K562 (cell line): ENCODE results near the gene UBXN11. TPM values are rescaled to one million over a fixed set of nuclear protein-coding genes. Genes with fewer than 3 reads are reported as not detected.

ENCODE experiments used
- ATAC-seq: fragments of 200-7000 bp; cut with Tn5 transposase; 3 replicates; pipeline ENCODE4 v1.9.1; 2020; ENCODE audit warnings: moderate library complexity
- BruUV-seq: library from RNA; stranded (reverse); fragments of 400-500 nt; replicated peaks from 2 replicates; lab custom pipeline; 2021; lab: Mats Ljungman, UMichigan
- CTCF ChIA-PET: fragments of 300-600 bp; formaldehyde crosslinking; extraction: SDS; loops from one replicate; lab custom pipeline; 2021; ENCODE audit warnings: low intra/inter-chr PET ratio; lab: Yijun Ruan, JAX
- POLR2A ChIA-PET: fragments of 300-600, 350-650 bp; sonication (Branson Sonifier 250); formaldehyde crosslinking; extraction: SDS; loops from one replicate; lab custom pipeline; 2021; ENCODE audit warnings: antibody characterized with exemption, inconsistent platforms; lab: Yijun Ruan, JAX
- DNase-seq, 4 experiments: peaks; one replicate each; pipeline versions ENCODE4 v3.0.0 to v3.0.0-alpha.2; 2011 to 2018; ENCODE audit warnings: low spot score in 3 of 4, mixed read lengths in 3 of 4; ENCODE audit errors: extremely low read depth in 1 of 4
- FAIRE-seq: peaks from 2 replicates; lab custom pipeline; 2011; peaks lifted over from hg19 to GRCh38; lab: Jason Lieb, UNC
- H2AFZ ChIP-seq: 2 replicates; pipeline ENCODE4 v1.6.0; 2011; ENCODE audit warnings: low read depth, low read length, control low read depth, inconsistent platforms
- H3K27ac ChIP-seq: fragments of 200-600 bp; 3 replicates; pipeline ENCODE4 v1.8.0; 2011; ENCODE audit warnings: low read depth, mild to moderate bottlenecking, control low read depth, inconsistent platforms, low read length, moderate library complexity, mixed read lengths; ENCODE audit errors: extremely low read depth
- H3K27me3 ChIP-seq, 2 experiments: fragments of 300-600 bp in 1 of 2; 2 replicates in 1 of 2; 3 replicates in 1 of 2; pipeline versions ENCODE4 v1.6.0 to v1.8.0; 2011; ENCODE audit warnings: inconsistent platforms in 2 of 2, low read length in 2 of 2, mild to moderate bottlenecking in 1 of 2, mixed read lengths in 1 of 2, moderate library complexity in 1 of 2; ENCODE audit not compliant: control insufficient read depth in 2 of 2, insufficient read depth in 2 of 2
- H3K36me3 ChIP-seq: fragments of 300-600 bp; 3 replicates; pipeline ENCODE4 v1.8.0; 2011; ENCODE audit warnings: mild to moderate bottlenecking, low read length, inconsistent platforms; ENCODE audit not compliant: control insufficient read depth, insufficient read depth
- H3K4me1 ChIP-seq, 2 experiments: fragments of 200-600 bp in 1 of 2; replicated peaks in 1 of 2; 2 replicates in 1 of 2; 3 replicates in 1 of 2; pipeline versions ENCODE4 v1.5.1 to v1.8.0; 2011; ENCODE audit warnings: inconsistent platforms in 2 of 2, low read length in 2 of 2, mild to moderate bottlenecking in 1 of 2, mixed read lengths in 1 of 2, moderate library complexity in 1 of 2; ENCODE audit not compliant: control insufficient read depth in 2 of 2, insufficient read depth in 2 of 2
- H3K4me2 ChIP-seq: 2 replicates; pipeline ENCODE4 v1.6.1; 2011; ENCODE audit warnings: low read length, control low read depth, inconsistent platforms, mixed read lengths; ENCODE audit not compliant: insufficient read depth
- H3K4me3 ChIP-seq: fragments of 200-600 bp; sonication (generic), shearing (Covaris generic); 2 replicates; pipeline ENCODE4 v1.5.1; 2016; ENCODE audit warnings: control low read depth, inconsistent platforms
- H3K79me2 ChIP-seq: fragments of 200-600 bp; 3 replicates; pipeline ENCODE4 v1.8.0; 2011; ENCODE audit warnings: low read length, inconsistent platforms; ENCODE audit not compliant: control insufficient read depth, insufficient read depth
- H3K9ac ChIP-seq, 2 experiments: 2 replicates each; pipeline versions ENCODE4 v1.6.0 to v1.6.1; 2011; ENCODE audit warnings: low read depth in 2 of 2, low read length in 2 of 2, control low read depth in 1 of 2, inconsistent platforms in 1 of 2, mild to moderate bottlenecking in 1 of 2, mixed read lengths in 1 of 2; ENCODE audit not compliant: insufficient read depth in 1 of 2
- H3K9me1 ChIP-seq: one replicate; pipeline ENCODE4 v1.6.0; 2011; ENCODE audit warnings: inconsistent platforms, mild to moderate bottlenecking, low read length, moderate library complexity; ENCODE audit not compliant: control insufficient read depth, insufficient read depth
- H3K9me3 ChIP-seq: replicated peaks from 2 replicates; pipeline ENCODE4 v1.5.1; 2011; ENCODE audit warnings: low read depth, low read length, inconsistent platforms; ENCODE audit not compliant: control insufficient read depth, insufficient read depth
- H4K20me1 ChIP-seq: replicated peaks from 2 replicates; pipeline ENCODE4 v1.6.1; 2011; ENCODE audit warnings: low read length, inconsistent platforms, mixed read lengths; ENCODE audit not compliant: control insufficient read depth, insufficient read depth
- ARID2 ChIP-seq: fragments of 450-650 bp; IDR thresholded peaks from 2 replicates; pipeline ENCODE4 v1.6.1; 2017; ENCODE audit warnings: antibody characterized with exemption, mild to moderate bottlenecking
- BCL6 ChIP-seq: fragments of 250-450 bp; sonication (Bioruptor Pico); IDR thresholded peaks from 2 replicates; pipeline ENCODE4 v1.4.0; 2020
- DACH1 ChIP-seq: fragments of 450-650 bp; IDR thresholded peaks from 2 replicates; pipeline ENCODE4 v1.6.1; 2018; ENCODE audit not compliant: partially characterized antibody
- HDGF ChIP-seq: fragments of 450-650 bp; IDR thresholded peaks from 2 replicates; pipeline ENCODE4 v1.6.1; 2016
- LARP7 ChIP-seq: fragments of 450-650 bp; IDR thresholded peaks from 2 replicates; pipeline ENCODE4 v1.6.1; 2016
- MCM2 ChIP-seq: fragments of 450-650 bp; IDR thresholded peaks from 2 replicates; pipeline ENCODE4 v1.6.1; 2017; ENCODE audit warnings: low read depth, mild to moderate bottlenecking
- NFRKB ChIP-seq: fragments of 450-650 bp; IDR thresholded peaks from 2 replicates; pipeline ENCODE4 v1.6.1; 2016; ENCODE audit warnings: low read depth
- POLR2A ChIP-seq: fragments of 450-650 bp; conservative IDR thresholded peaks from 2 replicates; pipeline ENCODE4 v1.6.1; 2016
- POLR3G ChIP-seq: IDR thresholded peaks from 2 replicates; pipeline ENCODE4 v1.6.1; 2011; ENCODE audit not compliant: insufficient read length, insufficient replicate concordance; ENCODE audit errors: extremely low read depth
- RBM22 ChIP-seq: fragments of 200-400 bp; formaldehyde crosslinking; IDR thresholded peaks from 2 replicates; pipeline ENCODE4 v1.6.1; 2018; ENCODE audit warnings: low read length, low read depth; ENCODE audit not compliant: poor library complexity, severe bottlenecking
- TFAP4 ChIP-seq: sonication (generic); formaldehyde crosslinking; IDR thresholded peaks from 2 replicates; pipeline ENCODE4 v1.8.0; 2022; ENCODE audit warnings: missing genetic modification reagents, mild to moderate bottlenecking, moderate library complexity, borderline replicate concordance
- ZNF354B ChIP-seq: fragments of 250-450 bp; sonication (Bioruptor Pico); IDR thresholded peaks from 2 replicates; pipeline ENCODE4 v1.4.0; 2020
- ZNF511 ChIP-seq: sonication (generic); formaldehyde crosslinking; IDR thresholded peaks from 2 replicates; pipeline ENCODE4 v1.8.0; 2022; ENCODE audit warnings: mild to moderate bottlenecking, missing genetic modification reagents
- ZNF551 ChIP-seq: fragments of 250-450 bp; sonication (Bioruptor Pico); IDR thresholded peaks from 2 replicates; pipeline ENCODE4 v1.5.0; 2021; ENCODE audit warnings: mild to moderate bottlenecking, moderate library complexity
- ZNF785 ChIP-seq: fragments of 250-450 bp; sonication (Bioruptor Pico); IDR thresholded peaks from 2 replicates; pipeline ENCODE4 v1.4.0; 2020; ENCODE audit warnings: mild to moderate bottlenecking
- WGBS: fragments of 100-300 bp; shearing (Covaris generic); methylation state at CpG from one replicate; pipeline ENCODE4 v1.1.6; 2016; ENCODE audit warnings: low coverage, mixed read lengths; ENCODE audit not compliant: insufficient coverage; ENCODE audit errors: missing lambda C conversion rate; 5-methylcytosine and 5-hydroxymethylcytosine counted together
- in situ Hi-C: fragments of 300-500 bp; cut with MboI; formaldehyde crosslinking; loops from 4 replicates; pipeline ENCODE4 v1.15.0; 2018; ENCODE audit warnings: inconsistent platforms, mixed read lengths
- intact Hi-C: fragments of 100-400 bp; cut with micrococcal nuclease; formaldehyde crosslinking; loops from 2 replicates; pipeline ENCODE4 v1.14.2; 2022
- polyA plus RNA-seq, 8 experiments: library from polyadenylated mRNA; depleted of rRNA in 4 of 8; stranded (reverse) in 5 of 8; unstranded in 3 of 8; fragments of >200 nt; fragmentation: Nextera tagmentation in 2 of 8; fragmentation: Illumina TruSeq in 1 of 8; extraction: Ambion mirVana in 2 of 8; extraction: Trizol in 1 of 8; gene quantifications; 2 replicates each; pipeline versions ENCODE4 v1.2.1 to v1.2.3, GENCODE V29; 2011 to 2014; ENCODE audit warnings: inconsistent platforms in 1 of 8, missing spikeins in 1 of 8
- total RNA-seq, 7 experiments: library from RNA; depleted of rRNA in 6 of 7; stranded (reverse); fragments of >200 nt in 6 of 7; fragmentation: Illumina TruSeq in 2 of 7; extraction: Trizol in 2 of 7; gene quantifications; 2 replicates each; pipeline versions ENCODE4 v1.2.1 to v1.2.3, GENCODE V29; 2011 to 2021; ENCODE audit warnings: low replicate concordance in 1 of 7
- TF ChIP-seq, protein P1 (sequence below): fragments of 200-800 bp; sonication (Bioruptor generic); IDR thresholded peaks from 2 replicates; pipeline ENCODE4 v1.6.1; 2017; ENCODE audit warnings: missing genetic modification characterization, missing compliant biosample characterization
- TF ChIP-seq, protein P2 (sequence below): sonication (generic); formaldehyde crosslinking; IDR thresholded peaks from 2 replicates; pipeline ENCODE4 v1.8.1; 2023; ENCODE audit warnings: mild to moderate bottlenecking, missing genetic modification reagents

The UBXN11 gene
- total and polyA plus RNA-seq, 9 of the 15 experiments (the other 6 are each of a cell fraction or from before 2014, with no cell fraction given), result 0.48 to 34.3 (median 11.3) TPM

- TSS peak; percentile 85 for BruUV-seq
- peak within 1 kb of the TSS; percentile 48 to 87 for H3K9ac ChIP-seq
- no peaks in the 10 kb centered on the region for H3K9me3 ChIP-seq
- POLR2A ChIA-PET, result interaction anchor here (0.5 to 2.5 kb wide), 16 partner anchors 10 to 243 kb away, joined by 3 to 13 read pairs (median 4); partner anchors contain the start of genes PDIK1L and UBXN11
- peaks cover 57 to 58% of the 10 kb centered on the region in 2 experiments for H3K4me1 ChIP-seq
- peak within 1 kb of the TSS; percentile 80 for H3K4me2 ChIP-seq
- FAIRE-seq (peak; percentile 86), ATAC-seq (peak; percentile 77), DNase-seq (peak; percentile 86 to 90 (median 90))
- H3K9me1 ChIP-seq, result no peaks in the 10 kb centered on the region
- peak within 1 kb of the TSS; percentile 79 for H2AFZ ChIP-seq
- intact Hi-C loops (no loop called here), in situ Hi-C loops (no loop called here)
- peak within 1 kb of the TSS; percentile 68 for H3K27ac ChIP-seq
- H3K27me3 ChIP-seq, result no peaks in the 10 kb centered on the region
- no peaks in the 10 kb centered on the region for H4K20me1 ChIP-seq
- H3K36me3 ChIP-seq, result peaks cover 10% of the 10 kb centered on the region; the same call in 2 of the 3 replicates
- CTCF ChIA-PET, result interaction anchor here (0.5 kb wide), 1 partner anchor 212 kb away, joined by 3 read pairs; no protein-coding TSS in a partner anchor
- 26% methylated on average over 12 of the region's 12 CpGs for WGBS
- peak within 1 kb of the TSS; percentile 21; the same call in 1 of the 2 replicates for H3K4me3 ChIP-seq
- H3K79me2 ChIP-seq, result peaks cover 2% of the 10 kb centered on the region; the same call in 1 of the 3 replicates
- no peak for TF ChIP-seq RBM22
- peak; percentile 52; the same call in 1 of the 2 replicates for TF ChIP-seq HDGF
- TF ChIP-seq ZNF354B, result no peak
- no peak for TF ChIP-seq ZNF785 (CRISPR knock-in tag)
- TF ChIP-seq MCM2, result no peak
- TF ChIP-seq DACH1, result no peak
- no peak for TF ChIP-seq ARID2
- TF ChIP-seq ZNF551 (CRISPR knock-in tag), result no peak
- TF ChIP-seq, protein P1, sequence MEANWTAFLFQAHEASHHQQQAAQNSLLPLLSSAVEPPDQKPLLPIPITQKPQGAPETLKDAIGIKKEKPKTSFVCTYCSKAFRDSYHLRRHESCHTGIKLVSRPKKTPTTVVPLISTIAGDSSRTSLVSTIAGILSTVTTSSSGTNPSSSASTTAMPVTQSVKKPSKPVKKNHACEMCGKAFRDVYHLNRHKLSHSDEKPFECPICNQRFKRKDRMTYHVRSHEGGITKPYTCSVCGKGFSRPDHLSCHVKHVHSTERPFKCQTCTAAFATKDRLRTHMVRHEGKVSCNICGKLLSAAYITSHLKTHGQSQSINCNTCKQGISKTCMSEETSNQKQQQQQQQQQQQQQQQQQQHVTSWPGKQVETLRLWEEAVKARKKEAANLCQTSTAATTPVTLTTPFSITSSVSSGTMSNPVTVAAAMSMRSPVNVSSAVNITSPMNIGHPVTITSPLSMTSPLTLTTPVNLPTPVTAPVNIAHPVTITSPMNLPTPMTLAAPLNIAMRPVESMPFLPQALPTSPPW, result peak; percentile 60
- TF ChIP-seq POLR3G, result no peak
- no peak for TF ChIP-seq ZNF511
- no peak for TF ChIP-seq NFRKB
- no peak for TF ChIP-seq BCL6
- TF ChIP-seq TFAP4 (CRISPR knock-in tag), result peak; percentile 30; the same call in 1 of the 2 replicates
- TF ChIP-seq LARP7, result no peak
- TF ChIP-seq, protein P2, sequence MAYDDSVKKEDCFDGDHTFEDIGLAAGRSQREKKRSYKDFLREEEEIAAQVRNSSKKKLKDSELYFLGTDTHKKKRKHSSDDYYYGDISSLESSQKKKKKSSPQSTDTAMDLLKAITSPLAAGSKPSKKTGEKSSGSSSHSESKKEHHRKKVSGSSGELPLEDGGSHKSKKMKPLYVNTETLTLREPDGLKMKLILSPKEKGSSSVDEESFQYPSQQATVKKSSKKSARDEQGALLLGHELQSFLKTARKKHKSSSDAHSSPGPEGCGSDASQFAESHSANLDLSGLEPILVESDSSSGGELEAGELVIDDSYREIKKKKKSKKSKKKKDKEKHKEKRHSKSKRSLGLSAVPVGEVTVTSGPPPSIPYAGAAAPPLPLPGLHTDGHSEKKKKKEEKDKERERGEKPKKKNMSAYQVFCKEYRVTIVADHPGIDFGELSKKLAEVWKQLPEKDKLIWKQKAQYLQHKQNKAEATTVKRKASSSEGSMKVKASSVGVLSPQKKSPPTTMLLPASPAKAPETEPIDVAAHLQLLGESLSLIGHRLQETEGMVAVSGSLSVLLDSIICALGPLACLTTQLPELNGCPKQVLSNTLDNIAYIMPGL (CRISPR knock-in tag), result no peak
- TF ChIP-seq POLR2A, result peak; percentile 52
These were observed 11.3 kb upstream of the UBXN11 start, which contains the start of gene CD52 for GRCh38 chr1:26317612-26318337. Gene CD52 (plus strand): TSS chr1:26317958. CDS start chr1:26318018, 60 bp downstream.
